Measurements from ENCODE around the gene GALNT15.

GALNT15 gene

GRCh38 chr3:16174389-16174788 lies at the start of gene GALNT15:
TSS of gene GALNT15 (plus strand) at chr3:16174680. CDS start at chr3:16175152, 472 bp downstream.
- H3K4me3 ChIP-seq (ENCODE audit: low read depth, low read length): no peak within 1 kb of the TSS

GRCh38 chr3:16126634-16127033 lies 47.8 kb upstream of the GALNT15 start:
- no peak overlapping the region for H3K4me3 ChIP-seq (ENCODE audit: low read depth, low read length)

- H3K4me3 ChIP-seq (ENCODE audit: low read depth, low read length): no peak overlapping the region
Observed at GRCh38 chr3:16127249-16127648, 47.2 kb upstream of the GALNT15 start.

GRCh38 chr3:16130066-16130465 lies 44.4 kb upstream of the GALNT15 start:
- no peak overlapping the region for H3K4me3 ChIP-seq (ENCODE audit: low read depth, low read length)

- no peak overlapping the region for H3K4me3 ChIP-seq (ENCODE audit: low read depth, low read length)
Observed at GRCh38 chr3:16132190-16132589, 42.3 kb upstream of the GALNT15 start.

GRCh38 chr3:16132928-16133327 lies 41.6 kb upstream of the GALNT15 start:
- no peak overlapping the region for H3K4me3 ChIP-seq (ENCODE audit: low read depth, low read length)

GRCh38 chr3:16134173-16134928 lies 40.1 kb upstream of the GALNT15 start:
- no peak overlapping the region for H3K4me3 ChIP-seq (ENCODE audit: low read depth, low read length)

GRCh38 chr3:16136055-16136454 lies 38.4 kb upstream of the GALNT15 start:
- H3K4me3 ChIP-seq (ENCODE audit: low read depth, low read length): no peak overlapping the region

- H3K4me3 ChIP-seq (ENCODE audit: low read depth, low read length): no peak overlapping the region
Observed at GRCh38 chr3:16137044-16137443, 37.4 kb upstream of the GALNT15 start.

- no peak overlapping the region for H3K4me3 ChIP-seq (ENCODE audit: low read depth, low read length)
Observed at GRCh38 chr3:16137977-16138376, 36.5 kb upstream of the GALNT15 start.

- H3K4me3 ChIP-seq (ENCODE audit: low read depth, low read length): no peak overlapping the region
Observed at GRCh38 chr3:16140116-16140893, 34.2 kb upstream of the GALNT15 start.

GRCh38 chr3:16140894-16141285 lies 33.6 kb upstream of the GALNT15 start:
- H3K4me3 ChIP-seq (ENCODE audit: low read depth, low read length): no peak overlapping the region

GRCh38 chr3:16142350-16143025 lies 32.0 kb upstream of the GALNT15 start:
- H3K4me3 ChIP-seq (ENCODE audit: low read depth, low read length): no peak overlapping the region

GRCh38 chr3:16143861-16144447 lies 30.5 kb upstream of the GALNT15 start:
- no peak overlapping the region for H3K4me3 ChIP-seq (ENCODE audit: low read depth, low read length)

- H3K4me3 ChIP-seq (ENCODE audit: low read depth, low read length): no peak overlapping the region
Observed at GRCh38 chr3:16145176-16145575, 29.3 kb upstream of the GALNT15 start.

- no peak overlapping the region for H3K4me3 ChIP-seq (ENCODE audit: low read depth, low read length)
Observed at GRCh38 chr3:16146015-16146730, 28.3 kb upstream of the GALNT15 start.

GRCh38 chr3:16147220-16147994 lies 27.1 kb upstream of the GALNT15 start:
- H3K4me3 ChIP-seq (ENCODE audit: low read depth, low read length): no peak overlapping the region

GRCh38 chr3:16148213-16148612 lies 26.3 kb upstream of the GALNT15 start:
- no peak overlapping the region for H3K4me3 ChIP-seq (ENCODE audit: low read depth, low read length)

GRCh38 chr3:16148783-16149182 lies 25.7 kb upstream of the GALNT15 start:
- no peak overlapping the region for H3K4me3 ChIP-seq (ENCODE audit: low read depth, low read length)

GRCh38 chr3:16150285-16150684 lies 24.2 kb upstream of the GALNT15 start:
- no peak overlapping the region for H3K4me3 ChIP-seq (ENCODE audit: low read depth, low read length)
